ENCODE measurements around the gene INS. TPM values are rescaled to one million over a fixed set of nuclear protein-coding genes. Genes with fewer than 3 reads are reported as not detected.

The INS gene
- total and polyA plus RNA-seq, 2 of the 13 experiments (the other 11 are each of a cell fraction or from before 2014, with no cell fraction given) = not detected

DNA sequence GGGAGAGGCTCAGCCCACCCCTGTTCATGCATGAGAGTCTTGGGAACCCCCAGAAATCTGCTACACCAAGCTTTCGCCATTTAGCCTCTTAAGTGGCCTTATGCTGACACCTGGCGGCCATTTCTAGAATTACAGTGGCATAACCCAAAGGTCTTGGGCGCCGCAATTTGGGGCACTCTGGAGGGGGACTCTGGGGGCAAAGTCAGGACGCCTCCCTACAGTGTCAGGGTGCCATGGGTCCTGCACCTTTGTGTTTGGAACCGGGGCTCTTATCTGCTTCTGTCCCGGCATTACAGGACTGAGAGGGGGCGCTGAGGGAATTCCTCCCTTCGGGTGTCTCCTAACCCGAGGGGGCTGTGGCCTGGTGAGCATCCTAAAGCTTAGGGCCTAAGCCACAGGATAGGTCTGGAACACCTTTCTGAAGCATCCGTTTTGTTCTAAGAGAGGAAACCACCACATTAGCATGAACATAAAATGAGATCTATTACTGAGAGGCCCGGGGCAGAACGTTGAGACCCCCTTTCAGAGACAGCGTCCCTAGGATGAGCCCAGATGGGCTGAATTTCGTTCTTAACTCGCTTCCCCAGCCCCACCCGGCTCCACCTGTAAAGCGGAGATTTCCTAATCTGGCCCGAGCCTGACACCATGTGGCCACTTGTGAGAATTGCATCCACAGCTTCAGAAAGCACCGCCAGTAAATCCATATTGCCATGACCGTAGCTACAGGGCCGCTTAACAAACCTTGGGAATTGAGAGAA lies 9.3 kb downstream of the INS start (continued):
- TF ChIP-seq, protein P1, sequence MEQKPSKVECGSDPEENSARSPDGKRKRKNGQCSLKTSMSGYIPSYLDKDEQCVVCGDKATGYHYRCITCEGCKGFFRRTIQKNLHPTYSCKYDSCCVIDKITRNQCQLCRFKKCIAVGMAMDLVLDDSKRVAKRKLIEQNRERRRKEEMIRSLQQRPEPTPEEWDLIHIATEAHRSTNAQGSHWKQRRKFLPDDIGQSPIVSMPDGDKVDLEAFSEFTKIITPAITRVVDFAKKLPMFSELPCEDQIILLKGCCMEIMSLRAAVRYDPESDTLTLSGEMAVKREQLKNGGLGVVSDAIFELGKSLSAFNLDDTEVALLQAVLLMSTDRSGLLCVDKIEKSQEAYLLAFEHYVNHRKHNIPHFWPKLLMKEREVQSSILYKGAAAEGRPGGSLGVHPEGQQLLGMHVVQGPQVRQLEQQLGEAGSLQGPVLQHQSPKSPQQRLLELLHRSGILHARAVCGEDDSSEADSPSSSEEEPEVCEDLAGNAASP (CRISPR knock-in tag; IDR thresholded peaks at IDR 0.05; ENCODE audit: borderline replicate concordance) = no peak
- TF ChIP-seq HOXA9 (CRISPR knock-in tag; IDR thresholded peaks at IDR 0.05; ENCODE audit: borderline replicate concordance) (no peak), NCOR1 (IDR thresholded peaks at IDR 0.05; ENCODE audit: borderline replicate concordance, low read length) (no peak), ZNF446 (CRISPR knock-in tag; IDR thresholded peaks at IDR 0.05) (no peak), ZNF274 (CRISPR knock-in tag; IDR thresholded peaks at IDR 0.05) (0 out of 2 replicates have a peak, but pooled peaks have one; percentile 22), POLR2AphosphoS2 (IDR thresholded peaks at IDR 0.05; ENCODE audit: low read depth, low read length) (no peak), RELA (CRISPR knock-in tag; IDR thresholded peaks at IDR 0.05) (no peak), IKZF1 (IDR thresholded peaks at IDR 0.05) (no peak), ZNF225 (CRISPR knock-in tag; IDR thresholded peaks at IDR 0.05) (no peak), ZFAT (CRISPR knock-in tag; conservative IDR thresholded peaks at IDR 0.05) (no peak), MEF2D (CRISPR knock-in tag; IDR thresholded peaks at IDR 0.05) (no peak), ELF4 (CRISPR knock-in tag; IDR thresholded peaks at IDR 0.05; ENCODE audit: borderline replicate concordance) (no peak), ZNF180 (CRISPR knock-in tag; IDR thresholded peaks at IDR 0.05; ENCODE audit: borderline replicate concordance, low read depth) (no peak), ZNF124 (CRISPR knock-in tag; IDR thresholded peaks at IDR 0.05) (0 out of 2 replicates have a peak, but pooled peaks have one; percentile 19), PHF20 (CRISPR knock-in tag; IDR thresholded peaks at IDR 0.05) (no peak), KDM5A (IDR thresholded peaks at IDR 0.05; ENCODE audit: borderline replicate concordance, low read length) (no peak; the same call in 1 of the 2 replicates), DNMT3B (CRISPR knock-in tag; conservative IDR thresholded peaks at IDR 0.05) (no peak), ZMAT3 (CRISPR knock-in tag; conservative IDR thresholded peaks at IDR 0.05) (no peak), SOX13 (IDR thresholded peaks at IDR 0.05) (no peak), SOX13 (CRISPR knock-in tag; conservative IDR thresholded peaks at IDR 0.05 in 1 of 2, IDR thresholded peaks at IDR 0.05 in 1 of 2) (no peak), ZNF552 (CRISPR knock-in tag; IDR thresholded peaks at IDR 0.05; ENCODE audit: borderline replicate concordance) (no peak), KLF6 (CRISPR knock-in tag; IDR thresholded peaks at IDR 0.05) (no peak)
- TF ChIP-seq, protein P2, sequence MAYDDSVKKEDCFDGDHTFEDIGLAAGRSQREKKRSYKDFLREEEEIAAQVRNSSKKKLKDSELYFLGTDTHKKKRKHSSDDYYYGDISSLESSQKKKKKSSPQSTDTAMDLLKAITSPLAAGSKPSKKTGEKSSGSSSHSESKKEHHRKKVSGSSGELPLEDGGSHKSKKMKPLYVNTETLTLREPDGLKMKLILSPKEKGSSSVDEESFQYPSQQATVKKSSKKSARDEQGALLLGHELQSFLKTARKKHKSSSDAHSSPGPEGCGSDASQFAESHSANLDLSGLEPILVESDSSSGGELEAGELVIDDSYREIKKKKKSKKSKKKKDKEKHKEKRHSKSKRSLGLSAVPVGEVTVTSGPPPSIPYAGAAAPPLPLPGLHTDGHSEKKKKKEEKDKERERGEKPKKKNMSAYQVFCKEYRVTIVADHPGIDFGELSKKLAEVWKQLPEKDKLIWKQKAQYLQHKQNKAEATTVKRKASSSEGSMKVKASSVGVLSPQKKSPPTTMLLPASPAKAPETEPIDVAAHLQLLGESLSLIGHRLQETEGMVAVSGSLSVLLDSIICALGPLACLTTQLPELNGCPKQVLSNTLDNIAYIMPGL (CRISPR knock-in tag; IDR thresholded peaks at IDR 0.05; ENCODE audit: borderline replicate concordance in 1 of 2, low read depth in 1 of 2) = peak in 1 of 2 experiments; percentile 66; a peak in 2 of 4 replicates
- TF ChIP-seq, protein P3, sequence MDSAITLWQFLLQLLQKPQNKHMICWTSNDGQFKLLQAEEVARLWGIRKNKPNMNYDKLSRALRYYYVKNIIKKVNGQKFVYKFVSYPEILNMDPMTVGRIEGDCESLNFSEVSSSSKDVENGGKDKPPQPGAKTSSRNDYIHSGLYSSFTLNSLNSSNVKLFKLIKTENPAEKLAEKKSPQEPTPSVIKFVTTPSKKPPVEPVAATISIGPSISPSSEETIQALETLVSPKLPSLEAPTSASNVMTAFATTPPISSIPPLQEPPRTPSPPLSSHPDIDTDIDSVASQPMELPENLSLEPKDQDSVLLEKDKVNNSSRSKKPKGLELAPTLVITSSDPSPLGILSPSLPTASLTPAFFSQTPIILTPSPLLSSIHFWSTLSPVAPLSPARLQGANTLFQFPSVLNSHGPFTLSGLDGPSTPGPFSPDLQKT (CRISPR knock-in tag; IDR thresholded peaks at IDR 0.05; ENCODE audit: borderline replicate concordance) = no peak
- TF ChIP-seq, protein P4, sequence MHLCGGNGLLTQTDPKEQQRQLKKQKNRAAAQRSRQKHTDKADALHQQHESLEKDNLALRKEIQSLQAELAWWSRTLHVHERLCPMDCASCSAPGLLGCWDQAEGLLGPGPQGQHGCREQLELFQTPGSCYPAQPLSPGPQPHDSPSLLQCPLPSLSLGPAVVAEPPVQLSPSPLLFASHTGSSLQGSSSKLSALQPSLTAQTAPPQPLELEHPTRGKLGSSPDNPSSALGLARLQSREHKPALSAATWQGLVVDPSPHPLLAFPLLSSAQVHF (CRISPR knock-in tag; IDR thresholded peaks at IDR 0.05) = no peak

Data from HepG2 (cell line).